ENCODE data around the gene WDR53. TPM values are rescaled to one million over a fixed set of nuclear protein-coding genes. Genes with fewer than 3 reads are reported as not detected.
"Not testable (repeated sequence)": the region's sequence is repeated elsewhere in the genome, so short reads cannot be mapped to it uniquely, and the experiment has no call there.

WDR53 gene
- total RNA-seq, result 10 to 100 TPM in 1 of 4 donors, 1 to 10 TPM in 2, not detected in 1; 1.6 to 14.2 (median 4.6) TPM

- intact Hi-C loops (cut with DNase I; ENCODE audit: low total_unique reads) (no loop called here), in situ Hi-C loops (cut with MboI; ENCODE audit: low pct_ligation_motif_present in 1 of 4, low pct_unique_long_range_greater_than_20kb in 1 of 4, low sequenced_read_pairs in 3 of 4) (no loop called here)
- peaks cover 18 to 33% (median 22%) of the 10 kb centered on the region in 4 donors for H3K4me1 ChIP-seq
- peak within 1 kb of the TSS; percentile 86 to 98 (median 95) for H3K27ac ChIP-seq
- H3K27me3 ChIP-seq, result no peaks in the 10 kb centered on the region
- WGBS, 2 donors (ENCODE audit: low coverage in 1 of 2), result 0% methylated on average over 54 of the region's 87 CpGs; no CpG with 5 or more reads in 1 of the 2 donors
- peak; percentile 86 for TF ChIP-seq POLR2A (IDR thresholded peaks at IDR 0.05)
- TF ChIP-seq CTCF (IDR thresholded peaks at IDR 0.05), result peak in 1 of 5 experiments; percentile 5
- TF ChIP-seq EP300 (IDR thresholded peaks at IDR 0.05; ENCODE audit: low read depth), result no peak
- TF ChIP-seq POLR2AphosphoS5 (IDR thresholded peaks at IDR 0.05), result peak; percentile 92 to 95 (median 94)
- no peaks in the 10 kb centered on the region for H3K36me3 ChIP-seq
- no peaks in the 10 kb centered on the region for H3K9me3 ChIP-seq
- H3K4me3 ChIP-seq, result peak within 1 kb of the TSS; percentile 73 to 100 (median 96)
- DNase-seq, result peak; percentile 96
Observed at GRCh38 chr3:196568246-196569002, at the start of gene WDR53, which contains the start of gene FBXO45. WDR53 (minus strand) TSS chr3:196568554; CDS start chr3:196561475, 7,079 bp downstream. FBXO45 (plus strand) TSS chr3:196568660; CDS start chr3:196568985, 325 bp downstream.

GRCh38 chr3:196617256-196617655 lies 48.9 kb upstream of the WDR53 start:
- TF ChIP-seq POLR2AphosphoS5 (IDR thresholded peaks at IDR 0.05) (no peak), EP300 (IDR thresholded peaks at IDR 0.05; ENCODE audit: low read depth) (no peak), POLR2A (IDR thresholded peaks at IDR 0.05) (no peak)
- Histone ChIP-seq H3K27me3 (no peaks in the 10 kb centered on the region), H3K9me3 (no peaks in the 10 kb centered on the region), H3K27ac (no peak overlapping the region), H3K4me1 (peaks cover 4 to 16% (median 6%) of the 10 kb centered on the region in 4 donors), H3K36me3 (no peaks in the 10 kb centered on the region), H3K4me3 (no peak overlapping the region)
- WGBS, 2 donors (ENCODE audit: low coverage in 1 of 2), result 76 to 77% methylated on average over 5 of the region's 5 CpGs
- in situ Hi-C loops (cut with MboI; ENCODE audit: low pct_ligation_motif_present in 1 of 4, low pct_unique_long_range_greater_than_20kb in 1 of 4, low sequenced_read_pairs in 3 of 4) (loop anchor here in 1 of 4 donors (25.0 kb wide), 1 partner anchor 345 kb away; the partner anchor contains the start of gene PIGZ), intact Hi-C loops (cut with DNase I; ENCODE audit: low total_unique reads) (no loop called here)
- DNase-seq, result no peak

- H3K9me3 ChIP-seq; H3K4me3 ChIP-seq; H3K27me3 ChIP-seq; H3K27ac ChIP-seq; H3K36me3 ChIP-seq; DNase-seq; intact Hi-C loops (cut with DNase I; ENCODE audit: low total_unique reads): not testable (repeated sequence)
- 86 to 94% methylated on average over 6 of the region's 6 CpGs for WGBS, 2 donors (ENCODE audit: low coverage in 1 of 2)
- H3K4me1 ChIP-seq, result peaks cover under 1 to 29% (median 4%) of the 10 kb centered on the region in 4 donors
- in situ Hi-C loops (cut with MboI; ENCODE audit: low pct_ligation_motif_present in 1 of 4, low pct_unique_long_range_greater_than_20kb in 1 of 4, low sequenced_read_pairs in 3 of 4), result loop anchor here in 1 of 4 donors (25.0 kb wide), 1 partner anchor 347 kb away; the partner anchor contains the start of gene PIGZ
Observed at GRCh38 chr3:196615234-196615633, 46.9 kb upstream of the WDR53 start.

GRCh38 chr3:196611761-196612483 lies 43.6 kb upstream of the WDR53 start:
- TF ChIP-seq CTCF (IDR thresholded peaks at IDR 0.05), result no peak
- TF ChIP-seq POLR2AphosphoS5 (IDR thresholded peaks at IDR 0.05), result no peak
- WGBS, 2 donors (ENCODE audit: low coverage in 1 of 2), result 67 to 76% methylated on average over 4 to 10 of the region's 10 CpGs
- in situ Hi-C loops (cut with MboI; ENCODE audit: low pct_ligation_motif_present in 1 of 4, low pct_unique_long_range_greater_than_20kb in 1 of 4, low sequenced_read_pairs in 3 of 4), result loop anchor here in 1 of 4 donors (25.0 kb wide), 1 partner anchor 350 kb away; the partner anchor contains the start of gene PIGZ
- peaks cover under 1% of the 10 kb centered on the region for H3K27me3 ChIP-seq
- no peak overlapping the region for H3K4me3 ChIP-seq
- H3K27ac ChIP-seq, result peak overlapping the region; percentile 19 to 59 (median 28)
- H3K4me1 ChIP-seq, result peaks cover 0 to 27% (median 6%) of the 10 kb centered on the region in 4 donors
- H3K9me3 ChIP-seq, result no peaks in the 10 kb centered on the region
- intact Hi-C loops (cut with DNase I; ENCODE audit: low total_unique reads), result no loop called here
- DNase-seq, result no peak
- no peaks in the 10 kb centered on the region for H3K36me3 ChIP-seq

Measured in transverse colon (tissue), 4 donors.